GM18868 (cell line): ENCODE data around the gene RTN4RL1.

Experiments used
- ATAC-seq: cut with Tn5 transposase; IDR thresholded peaks from one replicate; pipeline ENCODE4 v1.9.1; 2021; ENCODE audit warnings: mild to moderate bottlenecking, moderate library complexity; ENCODE audit not compliant: unreplicated experiment

The RTN4RL1 gene

DNA sequence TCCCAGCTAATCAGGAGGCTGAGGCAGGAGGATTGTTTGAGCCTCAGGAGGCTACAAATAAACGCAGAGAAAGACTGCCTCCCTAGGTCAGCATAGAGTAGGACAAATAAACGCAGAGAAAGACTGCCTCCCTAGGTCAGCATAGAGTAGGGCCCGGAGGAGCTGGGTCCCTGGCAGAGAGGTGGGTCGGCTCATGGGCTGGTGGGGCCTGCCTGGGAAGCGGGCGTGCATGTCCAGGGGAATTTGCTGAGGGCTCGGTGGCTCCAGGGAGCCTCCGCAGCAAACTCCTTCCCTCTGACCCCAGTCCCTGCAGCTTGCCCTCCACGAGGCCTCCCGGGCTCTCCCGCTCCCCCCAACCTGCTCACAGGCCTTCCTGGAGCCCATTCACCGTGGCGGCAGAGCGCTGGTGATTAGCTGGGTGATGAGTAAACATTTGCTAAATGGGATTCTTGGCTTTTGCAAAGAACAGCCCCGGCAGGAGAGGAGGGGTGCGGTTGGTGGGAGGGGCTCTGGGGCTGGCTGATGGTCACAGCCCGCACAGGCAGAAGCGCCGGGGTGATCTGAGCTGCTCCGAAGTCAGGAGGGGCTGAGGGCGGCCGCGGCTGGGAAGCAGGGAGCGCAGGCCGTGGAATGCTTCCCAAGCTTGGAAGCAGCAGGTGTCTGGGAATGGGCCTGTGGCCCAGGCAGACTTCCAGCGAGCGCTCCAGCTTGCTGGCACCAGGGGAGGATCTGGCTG is 93.1 kb downstream of the RTN4RL1 start:
- no peak for ATAC-seq

DNA sequence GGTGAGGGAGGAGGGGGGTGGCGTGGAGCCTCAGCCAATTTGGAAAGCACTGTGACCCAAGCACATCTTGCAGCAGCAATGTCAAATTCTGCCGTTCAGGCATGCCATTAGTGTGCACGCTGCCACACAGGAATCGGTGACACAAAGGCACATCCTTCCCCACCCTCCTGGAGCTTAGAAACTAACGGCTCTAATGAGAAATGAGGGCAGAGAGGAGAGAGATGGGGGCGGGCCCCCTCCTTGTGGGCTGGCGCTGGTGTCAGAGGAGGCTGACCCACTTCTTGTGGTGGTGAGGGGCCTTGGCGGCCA is 94.8 kb downstream of the RTN4RL1 start:
- no peak for ATAC-seq

DNA sequence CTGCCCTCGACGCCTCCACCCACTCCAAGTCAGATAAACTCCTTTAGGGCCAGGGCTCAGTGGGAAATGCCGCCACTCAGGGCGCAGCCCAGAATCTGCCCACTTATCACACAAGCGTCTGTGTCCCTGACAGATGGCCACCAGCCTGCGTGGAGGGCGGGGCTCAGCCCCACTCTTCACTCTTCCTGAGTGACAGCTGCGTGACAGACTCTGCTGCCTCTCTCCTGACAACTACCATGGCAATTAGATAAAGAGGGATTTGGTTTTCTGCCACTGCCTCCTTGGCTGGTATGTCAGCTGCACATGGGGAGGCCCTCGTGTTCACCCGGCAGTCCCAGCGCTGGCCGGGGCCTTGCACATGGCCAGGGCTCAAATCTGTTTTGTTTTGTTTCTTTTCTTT is 96.2 kb downstream of the RTN4RL1 start:
- ATAC-seq, result no peak

DNA sequence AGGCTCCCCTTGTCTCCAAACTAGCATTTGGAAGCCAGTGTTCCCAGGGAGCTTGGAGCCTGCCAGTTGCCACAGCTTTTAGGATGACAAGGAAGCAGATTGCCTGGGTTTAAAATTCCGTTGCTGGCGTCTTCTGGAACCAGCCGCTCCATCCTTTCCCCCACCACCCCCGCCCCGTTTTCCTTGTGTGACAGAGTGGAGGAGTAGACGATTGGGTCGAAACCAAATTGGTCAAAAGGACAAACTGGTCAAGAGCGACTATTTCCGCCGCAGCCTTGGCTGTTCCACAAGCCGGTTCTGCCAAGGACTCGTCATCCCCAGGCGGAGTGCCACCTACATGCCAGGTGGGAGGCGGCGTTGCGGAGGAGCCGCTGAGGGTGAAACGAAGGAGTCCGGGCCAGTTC is 104.2 kb downstream of the RTN4RL1 start:
- no peak for ATAC-seq

DNA sequence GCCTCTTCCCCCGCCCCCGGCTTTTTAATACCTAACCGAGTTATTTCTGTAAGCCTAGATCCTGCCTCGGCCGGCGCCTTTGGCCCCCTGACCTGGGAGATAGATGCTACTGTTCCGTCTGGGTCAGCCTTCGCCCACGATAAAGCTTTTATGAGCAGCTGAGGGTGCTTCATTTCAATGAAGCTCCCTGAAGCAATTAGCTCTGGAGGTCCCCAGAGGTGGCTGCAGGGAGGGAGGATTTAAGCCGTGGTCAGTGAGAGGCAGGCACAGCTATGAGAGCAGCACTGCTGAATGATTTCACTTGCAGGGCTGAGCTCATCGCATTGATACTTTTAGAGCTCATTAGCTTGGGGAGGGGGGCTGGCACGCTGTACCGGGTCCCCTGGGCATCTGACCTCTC is 105.9 kb downstream of the RTN4RL1 start:
- ATAC-seq, result no peak

DNA sequence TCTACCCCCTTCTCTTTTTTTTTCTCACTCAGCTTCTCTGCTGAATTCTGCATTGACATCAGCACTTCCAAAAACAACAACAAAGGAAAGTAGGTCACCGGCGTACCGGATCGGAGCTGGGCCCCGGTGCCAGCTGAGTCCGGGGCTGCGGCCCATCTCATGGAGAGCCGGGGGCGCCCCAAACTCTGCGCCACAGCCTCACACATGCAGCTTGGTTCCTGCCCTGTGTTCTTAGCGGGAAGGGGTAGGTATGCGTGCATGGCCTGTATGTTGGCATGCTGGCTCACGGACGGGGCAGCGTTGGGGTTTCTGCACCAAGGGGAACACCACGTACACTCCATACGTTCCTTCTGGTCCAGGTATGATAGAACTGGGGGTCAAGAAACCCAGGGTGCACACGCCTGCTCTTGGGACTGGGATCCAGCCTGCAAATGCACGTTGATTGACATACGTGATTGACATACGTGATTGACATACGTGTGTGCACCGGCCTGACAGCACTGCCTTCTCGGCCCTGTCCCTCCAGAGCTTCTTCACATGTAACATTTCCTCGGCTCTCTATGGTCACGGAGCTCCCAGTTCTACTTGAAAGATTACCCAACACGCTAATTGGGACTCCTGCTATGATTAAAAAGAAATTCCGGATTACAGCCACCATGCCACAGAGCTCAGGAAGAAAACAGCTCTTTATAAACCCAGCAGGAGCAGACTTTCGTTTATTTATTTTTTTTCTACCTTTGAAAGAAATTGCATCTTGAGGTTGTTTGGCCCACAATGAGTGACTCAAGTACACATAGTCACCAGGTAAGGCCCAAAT is 106.6 kb downstream of the RTN4RL1 start:
- no peak for ATAC-seq

DNA sequence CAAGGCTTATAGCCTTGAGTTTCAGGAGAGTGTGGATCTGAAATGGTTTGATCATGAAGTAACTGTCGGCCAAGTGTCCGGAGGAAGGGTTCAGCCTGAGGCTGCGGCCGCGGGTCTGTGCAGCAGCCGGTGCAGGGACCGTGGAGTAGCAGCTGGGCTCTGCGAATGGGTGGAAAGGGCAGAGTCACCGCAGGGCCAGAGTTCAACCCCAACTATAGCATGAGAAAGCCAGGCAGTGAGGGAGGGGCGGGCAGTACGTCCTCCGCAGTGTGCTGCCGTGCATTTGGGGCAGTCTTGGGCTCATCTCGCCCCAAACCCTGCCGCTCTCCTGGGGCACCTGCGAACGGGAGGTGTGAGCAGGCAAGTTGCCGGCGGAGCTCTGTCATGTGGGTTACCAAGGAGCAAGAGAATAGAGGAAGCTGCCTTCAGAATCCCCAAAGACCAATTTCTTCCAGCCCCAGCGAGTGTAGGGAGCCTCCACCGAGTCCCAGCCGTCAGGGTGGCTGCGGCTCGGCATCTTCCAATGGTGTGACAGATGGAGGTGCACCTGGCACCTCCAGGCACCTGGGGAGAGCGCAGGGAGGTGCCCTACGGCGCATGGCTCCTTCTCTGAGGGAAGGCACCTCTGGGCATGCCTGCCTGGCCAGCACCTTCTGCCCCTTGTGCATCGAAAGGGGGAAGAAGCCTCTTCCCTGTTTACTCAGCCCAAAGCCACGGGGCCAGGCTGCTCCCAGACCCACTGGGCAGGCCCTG is 108.0 kb downstream of the RTN4RL1 start:
- no peak for ATAC-seq

DNA sequence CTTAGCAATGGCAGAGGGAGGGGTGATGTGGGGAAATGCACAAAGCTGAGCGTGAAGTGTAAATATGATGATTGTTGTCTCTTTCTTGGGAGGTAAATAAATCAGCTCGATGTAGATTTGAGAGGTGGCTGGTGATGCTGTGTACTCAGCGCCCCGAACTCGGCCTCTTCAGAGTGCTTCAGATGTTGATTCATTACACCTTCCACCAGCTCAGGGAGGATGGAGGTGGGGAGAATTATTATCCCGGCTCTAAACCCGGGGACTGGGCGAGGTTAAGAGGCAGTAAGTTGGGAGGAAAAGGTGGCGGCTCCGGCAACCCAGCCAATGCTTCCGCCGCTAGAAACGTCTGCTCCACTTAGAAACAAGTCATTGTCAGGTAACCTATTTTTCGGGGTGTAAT is 108.8 kb downstream of the RTN4RL1 start:
- no peak for ATAC-seq

DNA sequence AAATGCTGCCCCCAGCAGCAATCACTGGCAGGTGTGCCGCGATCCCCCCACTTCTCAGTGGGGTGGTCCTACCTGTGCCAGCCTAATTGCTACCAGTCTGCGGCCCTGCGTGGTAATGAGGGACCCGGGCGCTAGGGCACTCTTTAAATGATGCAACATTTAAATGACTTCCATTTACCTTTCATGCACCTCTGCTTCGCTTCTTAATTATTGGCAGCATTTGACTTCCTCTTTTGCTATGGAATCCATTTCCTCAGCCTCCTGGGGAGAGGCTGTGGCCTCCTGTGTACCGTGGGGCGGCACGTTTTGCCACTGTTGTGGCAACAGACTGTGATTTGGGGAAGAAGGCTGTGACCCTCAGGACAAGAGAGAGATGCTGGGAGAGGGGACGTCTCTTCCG is 109.2 kb downstream of the RTN4RL1 start:
- no peak for ATAC-seq

DNA sequence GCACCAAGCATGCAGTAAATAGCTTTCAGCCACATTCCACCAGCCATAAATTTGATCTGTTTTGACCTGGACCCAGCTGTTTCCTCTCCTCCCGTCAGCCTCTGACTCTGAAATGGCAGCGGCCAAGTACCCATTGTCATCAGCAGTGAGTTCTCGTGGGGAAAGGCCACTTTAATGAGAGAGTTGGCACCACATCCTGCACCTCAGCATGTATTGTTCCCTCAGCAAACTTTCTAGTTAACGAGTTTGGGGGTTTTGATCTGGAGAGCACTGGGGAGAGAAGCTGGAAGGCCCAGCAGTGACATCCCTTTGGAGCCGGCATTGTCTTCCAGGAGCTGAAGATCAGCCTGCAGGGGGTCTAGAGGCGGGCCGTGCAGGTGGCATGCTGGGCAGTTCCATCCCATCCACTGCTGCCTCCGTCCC is 110.5 kb downstream of the RTN4RL1 start:
- no peak for ATAC-seq

DNA sequence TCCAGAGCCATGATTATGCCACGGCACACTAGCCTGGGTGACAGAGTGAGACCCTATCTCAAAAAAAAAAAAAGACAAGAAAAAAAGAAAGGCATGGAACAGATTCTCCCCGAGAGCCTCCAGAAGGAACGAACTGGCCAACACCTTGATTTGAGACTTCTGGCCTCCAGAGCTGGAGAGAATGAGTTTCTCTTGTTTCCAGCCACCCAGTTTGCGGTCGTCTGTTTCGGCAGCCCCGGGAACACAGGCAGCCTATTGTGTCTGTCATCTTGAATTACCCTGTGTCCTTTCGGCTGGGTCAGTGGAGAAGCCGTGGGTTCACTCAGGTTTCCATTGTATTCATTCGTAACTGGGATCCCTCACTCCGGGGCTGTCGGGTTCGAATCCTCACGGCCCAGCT is 111.4 kb downstream of the RTN4RL1 start:
- ATAC-seq, result no peak

DNA sequence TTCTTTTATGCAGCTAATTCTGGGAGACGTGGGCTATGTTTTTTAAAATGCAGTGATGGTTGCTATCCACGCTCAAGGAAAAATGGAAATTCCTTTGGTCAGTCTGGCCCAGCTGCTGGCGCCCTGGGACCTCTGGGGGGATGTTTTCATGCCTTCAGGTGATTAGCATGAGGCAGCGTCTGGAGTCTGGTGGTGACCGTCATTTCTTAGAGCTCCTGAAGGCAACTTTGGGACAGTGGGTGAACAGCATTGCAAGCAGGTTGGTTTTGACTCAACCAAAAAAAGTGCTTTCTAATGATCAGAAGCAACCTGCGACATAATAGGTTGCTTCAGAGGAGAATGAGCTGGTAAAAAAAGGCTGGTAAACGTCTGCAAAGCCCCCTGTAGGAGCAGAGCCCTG is 113.0 kb downstream of the RTN4RL1 start:
- no peak for ATAC-seq

DNA sequence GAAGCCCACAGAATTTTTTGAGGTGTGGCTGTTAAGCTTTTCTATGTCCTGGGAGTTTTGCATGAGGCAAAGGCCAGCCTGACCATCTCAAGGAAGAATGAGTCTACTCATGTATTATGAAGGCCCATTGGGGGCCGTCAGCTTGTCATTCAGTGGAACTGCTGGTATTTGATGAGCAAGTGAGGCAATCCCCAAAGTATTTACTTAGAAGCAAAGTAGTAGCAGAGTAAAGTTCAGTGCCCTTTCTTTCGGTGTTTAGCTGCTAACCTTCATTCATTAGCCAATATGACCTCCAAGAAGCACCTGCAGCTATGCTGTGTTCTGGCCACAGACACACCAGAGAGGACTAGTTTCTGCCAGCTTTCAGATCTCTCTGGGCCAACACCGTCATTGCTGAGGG is 115.1 kb downstream of the RTN4RL1 start:
- no peak for ATAC-seq

DNA sequence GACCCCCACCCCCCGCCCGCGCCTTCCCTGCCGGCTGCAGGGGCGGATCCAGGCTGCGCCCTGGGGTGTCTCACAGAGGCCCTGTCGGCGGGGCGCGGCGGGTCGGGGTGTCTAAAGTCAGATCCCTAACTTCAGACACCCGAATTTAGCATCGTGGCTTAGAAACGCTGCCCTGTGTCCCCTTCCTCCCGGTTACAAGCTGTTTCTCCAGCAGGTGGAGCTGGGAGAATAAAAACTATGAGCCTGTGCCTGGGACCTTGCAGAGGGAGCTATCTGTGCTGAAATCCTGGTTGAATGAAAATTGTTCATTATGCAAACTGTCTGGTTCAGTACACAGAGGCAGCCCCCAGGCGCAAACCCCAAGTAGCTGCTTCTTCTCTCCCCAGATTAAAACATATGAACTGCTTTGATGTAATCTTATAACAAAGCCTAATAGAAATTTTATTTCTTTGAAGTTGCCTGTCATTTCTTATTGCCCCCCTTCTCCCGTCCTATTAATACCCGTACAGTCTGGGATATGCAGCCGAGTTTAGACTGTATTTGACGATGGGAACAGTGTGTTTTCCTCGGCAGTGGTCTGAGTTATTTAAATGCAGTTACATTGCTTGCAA is 116.3 kb downstream of the RTN4RL1 start:
- no peak for ATAC-seq

DNA sequence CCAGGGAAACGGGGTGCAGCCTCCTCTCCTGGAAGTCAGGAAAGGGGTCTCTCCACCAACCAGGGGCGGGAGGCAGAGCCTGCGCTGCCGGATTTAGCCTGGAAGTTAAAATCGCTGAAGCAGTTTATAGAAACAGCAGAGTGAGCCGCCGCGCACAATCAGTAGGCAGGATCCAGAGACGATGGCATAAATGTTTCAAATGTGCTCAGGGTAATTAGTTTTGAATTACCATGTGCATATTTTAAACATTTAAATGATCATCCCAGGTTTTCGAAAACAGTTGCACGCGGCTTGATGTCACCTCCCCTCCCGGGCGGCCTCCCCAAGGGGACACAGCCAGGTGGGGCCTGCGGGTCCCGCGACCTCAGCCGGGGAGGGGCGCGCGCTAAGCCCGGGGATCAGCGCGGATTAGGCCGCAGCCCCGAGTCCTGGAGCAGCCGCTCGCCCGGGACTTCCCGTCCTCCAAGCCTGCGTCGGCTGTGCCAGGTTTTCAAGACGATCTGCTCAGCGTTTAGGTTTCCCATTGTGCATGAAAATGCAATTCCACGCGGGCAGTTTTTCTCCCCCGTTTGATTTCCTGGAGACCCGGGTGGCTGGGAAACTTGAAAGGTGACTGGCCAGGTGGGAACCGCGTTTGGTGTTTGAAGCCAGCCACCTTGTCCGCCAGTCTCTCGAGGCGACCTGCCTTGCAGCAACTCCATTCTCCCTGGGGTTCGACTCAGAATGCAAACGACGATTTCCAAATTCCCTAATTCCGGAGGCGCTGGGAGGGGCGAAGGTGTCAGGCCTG is 117.0 kb downstream of the RTN4RL1 start:
- ATAC-seq, result no peak

DNA sequence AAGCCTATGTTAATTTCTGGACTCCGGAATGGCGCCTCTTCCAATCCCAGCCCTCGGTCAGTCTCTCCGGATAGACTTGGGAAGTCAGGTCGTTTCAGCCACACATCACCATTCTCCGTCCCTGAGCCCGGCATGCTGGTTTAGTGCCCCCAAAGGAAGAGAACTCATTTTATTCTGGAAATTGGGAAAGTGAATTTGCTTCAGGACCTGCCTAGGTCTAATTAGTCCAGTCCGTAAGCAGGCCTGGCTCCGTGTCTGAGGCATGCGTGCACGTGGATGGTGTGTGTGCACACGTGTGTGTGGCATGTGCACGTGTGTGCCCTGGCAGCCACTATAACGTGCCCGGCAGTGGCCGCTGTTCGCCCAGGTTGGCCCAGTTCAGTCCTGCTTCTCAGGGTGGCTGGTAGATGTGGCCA is 117.9 kb downstream of the RTN4RL1 start:
- ATAC-seq, result no peak

DNA sequence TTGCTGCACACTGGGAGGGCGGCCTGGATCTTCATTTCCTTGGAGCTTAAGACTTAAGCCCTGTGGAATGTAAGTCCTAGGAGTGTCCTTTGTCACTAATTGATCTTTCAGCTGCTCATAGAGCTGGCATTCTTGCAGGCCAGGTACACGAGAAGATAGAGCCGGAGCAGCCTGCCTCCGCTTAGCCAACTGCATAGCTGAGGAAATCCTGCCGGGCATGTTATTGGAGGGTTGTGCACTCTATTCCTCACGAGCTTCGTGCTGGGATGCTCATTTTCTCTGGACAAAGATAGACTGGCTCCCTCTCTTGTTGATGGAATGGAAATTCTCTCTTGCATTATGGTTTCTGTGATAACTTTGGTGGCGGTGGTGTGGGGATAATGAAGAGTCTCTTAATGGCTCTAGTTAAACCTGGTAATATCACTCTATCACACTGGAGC is 118.5 kb downstream of the RTN4RL1 start:
- ATAC-seq, result no peak

DNA sequence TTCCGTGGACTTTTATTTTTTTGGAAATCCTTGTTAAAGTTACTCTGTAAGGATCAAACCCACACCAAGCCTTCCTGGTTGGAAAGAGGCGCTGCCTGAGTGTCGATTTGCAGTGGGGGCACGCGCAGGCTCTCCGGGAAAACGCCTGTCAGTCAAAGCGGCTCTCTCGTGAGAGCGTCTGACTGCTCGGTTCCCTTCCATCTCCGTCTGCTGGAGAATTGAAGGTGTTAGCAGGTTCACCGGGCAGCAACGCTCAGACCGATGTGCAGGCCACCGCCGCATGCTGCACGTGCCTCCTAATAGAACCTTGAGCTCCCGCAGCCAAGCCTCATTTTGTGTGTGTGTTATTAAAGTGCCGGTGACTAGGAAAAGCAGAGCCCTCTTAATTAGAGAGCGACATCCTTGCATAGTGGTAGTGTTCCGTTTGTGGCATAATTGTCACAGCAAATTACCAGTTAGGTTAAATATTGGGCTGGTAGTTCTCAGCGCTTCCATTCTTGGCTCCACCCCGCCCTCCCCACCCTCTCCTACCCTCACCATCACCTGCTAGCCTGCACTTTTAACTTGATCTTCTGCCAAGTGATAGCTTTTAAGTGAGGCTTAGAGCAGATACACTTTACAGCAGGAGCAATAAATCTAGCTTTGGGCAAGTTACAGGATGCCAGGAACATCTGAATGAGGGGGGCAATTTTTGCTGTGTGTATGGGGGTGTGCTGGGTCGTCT is 119.8 kb downstream of the RTN4RL1 start:
- ATAC-seq, result no peak

DNA sequence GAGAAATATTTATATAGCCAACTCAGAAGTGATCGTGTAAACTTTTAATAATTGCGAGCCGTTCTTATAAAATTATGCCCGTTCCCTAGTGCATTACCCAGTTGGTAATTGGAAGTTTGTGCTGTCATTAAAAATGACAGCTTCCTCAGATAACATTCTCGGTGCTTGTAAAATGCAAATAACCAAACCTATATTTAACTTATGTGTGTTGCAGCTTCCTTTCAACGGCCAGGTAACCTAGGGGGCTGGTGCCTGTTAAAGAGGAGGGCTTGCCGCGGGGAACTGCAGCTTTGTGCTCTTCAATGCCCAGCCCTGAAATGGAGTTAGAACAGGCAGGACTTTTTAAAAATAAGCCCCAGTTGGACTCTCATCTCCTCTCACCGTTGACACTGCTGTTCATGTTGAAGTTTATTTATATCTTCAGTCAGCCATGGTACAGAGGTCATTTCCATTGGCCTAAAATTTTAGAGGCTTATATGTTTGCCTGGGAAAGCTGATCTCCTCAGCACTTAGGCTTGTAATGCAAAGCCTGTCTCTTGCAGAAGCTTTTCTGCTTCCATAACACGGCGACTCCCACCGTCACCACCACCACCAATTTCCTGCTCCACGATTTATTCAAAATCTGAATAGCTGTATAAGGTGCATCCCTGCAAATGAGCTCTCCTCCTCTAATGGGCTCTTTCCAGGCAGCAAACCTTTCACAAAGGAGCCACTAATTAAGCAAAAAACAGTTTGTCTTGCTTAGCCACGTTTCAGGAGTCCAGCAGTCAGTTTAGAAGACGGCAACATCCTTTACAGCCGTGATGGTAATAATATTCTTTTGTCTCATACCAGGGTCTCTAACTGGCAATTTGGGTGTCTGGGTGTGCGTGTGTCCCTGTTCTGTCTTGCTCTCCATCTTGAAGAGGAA is 120.6 kb downstream of the RTN4RL1 start:
- no peak for ATAC-seq
